IPS DF 4.7 (cell line): ENCODE data around the gene MRLN.
"Not testable (repeated sequence)": the region's sequence is repeated elsewhere in the genome, so short reads cannot be mapped to it uniquely, and the experiment has no call there.

Experiments
- DNase-seq: peaks from one replicate; pipeline ENCODE4 v3.0.0-alpha.2; 2013; ENCODE audit warnings: low spot score; ENCODE audit errors: extremely low read depth

Gene MRLN

DNA sequence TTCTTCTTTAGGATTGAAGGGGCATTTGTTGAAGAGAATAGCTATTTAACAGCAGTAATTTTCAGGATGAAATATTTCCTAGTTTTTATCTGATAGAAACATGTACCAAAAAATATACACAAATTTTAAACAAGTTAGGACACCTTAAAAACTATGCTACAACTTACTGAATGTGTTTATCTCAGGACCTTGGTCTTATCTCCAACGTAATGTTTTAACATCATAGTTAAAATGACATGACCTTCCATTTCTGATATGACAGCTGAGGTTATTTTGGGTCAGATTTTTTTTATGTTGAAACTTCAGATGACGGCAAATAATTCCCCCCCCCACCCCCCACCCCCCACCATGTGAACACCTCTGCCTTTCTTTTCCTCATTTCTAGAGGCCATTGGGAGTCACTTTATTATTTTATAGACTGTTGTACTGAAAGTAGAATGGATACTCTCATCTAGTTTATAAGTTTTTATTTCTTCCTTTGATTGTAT, 8.0 kb downstream of the MRLN start:
- no peak for DNase-seq

DNA sequence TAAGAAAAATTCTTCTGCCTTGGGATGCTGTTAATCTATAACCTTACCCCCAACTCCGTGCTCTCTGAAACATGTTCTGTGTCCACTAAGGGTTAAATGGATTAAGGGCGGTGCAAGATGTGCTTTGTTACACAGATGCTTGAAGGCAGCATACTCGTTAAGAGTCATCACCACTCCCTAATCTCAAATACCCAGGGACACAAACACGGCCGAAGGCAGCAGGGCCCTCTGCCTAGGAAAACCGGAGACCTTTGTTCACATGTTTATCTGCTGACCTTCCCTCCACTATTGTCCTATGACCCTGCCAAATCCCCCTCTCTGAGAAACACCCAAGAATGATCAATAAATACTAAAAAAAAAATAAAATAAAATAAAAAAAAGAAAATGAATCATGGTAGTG, 8.5 kb downstream of the MRLN start:
- DNase-seq = not testable (repeated sequence)

DNA sequence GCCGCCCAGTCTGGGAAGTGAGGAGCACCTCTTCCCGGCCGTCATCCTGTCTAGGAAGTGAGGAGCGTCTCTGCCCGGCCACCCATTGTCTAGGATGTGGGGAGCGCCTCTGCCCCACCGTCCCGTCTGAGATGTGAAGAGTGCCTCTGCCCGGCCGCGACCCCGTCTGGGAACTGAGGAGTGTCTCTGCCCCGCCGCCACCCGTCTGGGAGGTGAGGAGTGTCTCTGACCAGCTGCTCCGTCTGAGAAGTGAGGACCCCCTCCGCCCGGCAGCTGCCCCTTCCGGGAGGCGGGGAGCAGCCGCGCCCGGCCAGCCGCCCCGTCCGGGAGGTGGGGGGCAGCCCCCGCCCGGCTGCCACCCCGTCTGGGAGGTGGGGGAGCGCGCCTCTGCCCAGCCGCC, 9.1 kb downstream of the MRLN start:
- not testable (repeated sequence) for DNase-seq

DNA sequence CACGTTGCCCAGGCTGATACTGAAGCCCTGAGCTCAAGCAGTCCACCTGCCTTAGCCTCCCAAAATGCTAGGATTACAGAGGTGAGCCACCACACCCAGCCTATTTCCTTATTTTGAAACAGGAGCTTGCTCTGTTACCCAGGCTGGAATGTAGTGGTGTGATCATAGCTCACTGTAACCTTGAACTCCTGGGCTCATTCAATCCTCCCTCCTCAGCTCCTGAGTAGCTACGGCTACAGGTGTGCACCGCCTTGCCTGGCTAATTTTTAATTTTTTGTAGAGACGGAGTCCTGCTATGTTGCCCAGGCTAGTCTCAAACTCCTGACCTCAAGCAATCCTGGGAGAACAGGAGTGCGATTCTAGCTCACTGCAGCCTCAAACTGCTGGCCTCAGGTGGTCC, 11.7 kb downstream of the MRLN start:
- no peak for DNase-seq

DNA sequence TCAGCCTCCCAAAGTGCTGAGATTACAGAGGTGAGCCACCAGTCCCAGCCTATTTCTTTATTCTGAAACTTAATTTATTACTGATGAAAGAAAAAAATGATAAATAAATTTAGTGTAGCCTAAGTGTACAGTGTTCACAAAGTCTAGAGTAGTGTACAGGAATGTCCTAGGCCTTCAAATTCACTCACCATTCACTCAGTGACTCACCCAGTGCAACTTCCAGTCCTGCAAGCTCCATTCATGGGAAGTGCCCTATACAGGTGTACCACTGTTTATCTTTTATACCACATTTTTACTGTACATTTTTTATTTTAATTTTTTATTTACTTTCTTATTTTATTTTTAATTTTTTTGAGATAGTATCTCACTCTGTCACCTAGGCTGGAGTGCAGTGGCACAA, 12.2 kb downstream of the MRLN start:
- DNase-seq = no peak

DNA sequence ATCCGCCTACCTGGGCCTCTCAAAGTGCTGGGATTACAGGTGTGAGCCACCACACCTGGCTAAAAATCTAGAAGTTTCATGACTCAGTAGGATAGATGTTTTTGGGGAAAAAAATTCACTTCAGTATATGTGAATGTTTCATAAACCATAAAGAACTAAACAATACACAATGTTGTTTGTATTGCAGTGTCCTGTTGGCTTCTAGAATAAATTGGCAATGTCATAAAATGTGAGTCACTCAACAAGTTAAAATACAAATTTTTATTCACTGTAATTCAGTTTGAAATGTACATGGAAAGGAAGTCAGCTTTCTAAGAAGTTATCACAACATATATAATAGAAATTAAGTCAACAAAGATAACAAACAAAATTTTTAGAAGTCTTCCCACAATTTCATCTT, 16.5 kb downstream of the MRLN start:
- no peak for DNase-seq

DNA sequence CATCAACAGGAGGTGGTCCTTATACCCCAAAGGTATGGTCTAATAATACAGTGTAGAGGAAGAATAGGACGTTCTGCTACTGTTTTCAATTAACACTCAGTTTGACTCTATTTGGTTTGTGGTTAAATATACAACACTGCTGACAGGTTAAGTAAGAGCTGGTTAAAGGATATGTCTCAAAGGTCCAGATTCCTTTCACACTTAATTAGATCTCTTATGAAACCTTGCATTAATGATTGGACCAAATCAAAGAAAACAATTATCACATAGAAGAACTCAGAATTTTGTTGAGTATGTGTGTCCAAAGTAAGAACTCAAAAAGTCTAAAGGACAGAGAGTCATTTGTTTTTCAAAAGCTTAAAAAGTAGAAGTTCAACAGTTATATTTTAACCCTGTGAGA, 18.0 kb downstream of the MRLN start:
- DNase-seq = no peak

DNA sequence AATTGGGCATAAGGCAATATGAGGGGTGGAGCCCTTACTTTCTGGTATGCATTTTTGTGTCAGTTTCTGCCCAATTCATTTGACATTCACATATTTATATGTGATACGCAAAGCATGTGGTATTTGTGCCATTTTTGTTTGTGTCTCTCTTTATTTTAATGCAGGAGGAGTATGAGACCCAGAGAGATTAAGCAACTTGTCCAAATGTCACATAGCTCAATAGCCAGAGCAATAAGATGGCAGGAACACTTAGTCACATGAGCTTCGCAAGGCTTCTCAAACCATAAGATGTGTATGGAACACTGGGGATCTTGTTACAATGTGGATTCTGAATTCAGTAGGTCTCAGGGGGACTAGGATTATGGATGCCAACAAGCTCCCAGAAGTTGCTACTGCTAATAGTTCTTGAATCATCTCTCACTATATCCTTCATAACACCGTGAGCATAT, 19.2 kb downstream of the MRLN start:
- no peak for DNase-seq

DNA sequence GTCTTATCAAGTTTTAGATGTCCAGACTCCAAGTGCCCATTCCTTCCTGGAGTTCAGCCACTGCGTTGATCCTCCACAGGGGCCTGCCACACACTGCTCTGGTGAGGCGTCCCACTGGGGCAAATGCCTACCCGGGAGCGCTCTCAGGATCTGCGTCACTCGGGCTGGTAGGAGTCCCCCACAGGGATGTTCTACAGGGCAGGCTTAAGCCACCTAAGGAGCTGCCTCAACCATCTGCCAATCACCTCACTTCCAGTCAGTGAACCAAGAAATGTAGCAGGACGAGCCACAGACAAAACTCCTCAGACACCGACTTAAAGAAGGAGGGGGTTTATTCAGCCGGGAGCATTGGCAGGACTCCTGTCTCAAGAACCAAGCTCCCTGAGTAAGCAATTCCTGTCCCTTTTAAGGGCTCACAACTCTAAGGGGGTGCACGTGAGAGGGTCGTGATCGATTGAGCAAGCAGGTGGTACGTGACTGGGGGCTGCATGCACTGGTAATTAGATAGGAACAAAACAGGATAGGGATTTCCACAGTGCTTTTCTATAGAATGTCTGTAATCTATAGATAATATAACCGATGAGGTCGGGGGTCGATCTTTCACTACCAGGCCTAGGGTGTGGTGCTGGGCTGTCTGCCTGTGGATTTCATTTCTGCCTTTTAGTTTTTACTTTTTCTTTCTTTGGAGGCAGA, 19.8 kb downstream of the MRLN start:
- not testable (repeated sequence) for DNase-seq

DNA sequence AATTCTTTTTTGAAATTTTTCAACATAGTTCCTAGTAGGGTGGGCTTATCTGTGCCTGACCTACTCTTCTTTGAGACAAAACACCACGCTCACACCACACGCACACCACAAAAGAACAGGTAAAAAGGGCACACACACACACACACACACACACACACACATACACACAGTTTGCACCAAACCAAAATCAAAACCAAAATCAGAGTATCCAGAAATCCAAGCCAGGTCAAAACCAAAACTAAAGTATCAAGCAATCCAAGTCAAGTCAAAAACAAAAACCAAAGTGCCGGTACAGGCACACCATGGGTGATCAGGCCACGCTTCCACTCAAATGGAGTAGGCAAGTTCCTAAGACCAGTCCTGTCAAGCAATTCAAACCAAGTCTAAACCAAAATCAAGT, 20.4 kb downstream of the MRLN start:
- DNase-seq = not testable (repeated sequence)

DNA sequence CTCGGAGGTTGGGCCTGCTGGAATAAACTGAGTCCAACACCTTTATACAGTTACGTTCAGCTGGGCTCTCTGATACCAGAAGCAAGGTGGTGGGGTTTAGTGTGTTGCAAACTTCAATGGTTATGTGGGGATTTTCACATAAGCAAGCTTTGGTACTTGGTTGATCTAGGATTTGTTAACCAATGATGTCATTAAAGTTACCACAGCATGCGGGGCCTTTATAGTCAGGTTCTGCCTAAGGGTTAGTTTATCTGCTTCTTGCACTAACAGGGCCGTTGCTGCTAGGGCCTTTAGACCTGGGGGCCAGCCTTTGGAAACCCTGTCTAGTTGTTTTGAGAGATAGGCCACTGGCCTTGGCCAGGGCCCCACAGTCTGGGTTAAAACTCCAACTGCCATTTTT, 24.1 kb downstream of the MRLN start:
- DNase-seq = not testable (repeated sequence)

DNA sequence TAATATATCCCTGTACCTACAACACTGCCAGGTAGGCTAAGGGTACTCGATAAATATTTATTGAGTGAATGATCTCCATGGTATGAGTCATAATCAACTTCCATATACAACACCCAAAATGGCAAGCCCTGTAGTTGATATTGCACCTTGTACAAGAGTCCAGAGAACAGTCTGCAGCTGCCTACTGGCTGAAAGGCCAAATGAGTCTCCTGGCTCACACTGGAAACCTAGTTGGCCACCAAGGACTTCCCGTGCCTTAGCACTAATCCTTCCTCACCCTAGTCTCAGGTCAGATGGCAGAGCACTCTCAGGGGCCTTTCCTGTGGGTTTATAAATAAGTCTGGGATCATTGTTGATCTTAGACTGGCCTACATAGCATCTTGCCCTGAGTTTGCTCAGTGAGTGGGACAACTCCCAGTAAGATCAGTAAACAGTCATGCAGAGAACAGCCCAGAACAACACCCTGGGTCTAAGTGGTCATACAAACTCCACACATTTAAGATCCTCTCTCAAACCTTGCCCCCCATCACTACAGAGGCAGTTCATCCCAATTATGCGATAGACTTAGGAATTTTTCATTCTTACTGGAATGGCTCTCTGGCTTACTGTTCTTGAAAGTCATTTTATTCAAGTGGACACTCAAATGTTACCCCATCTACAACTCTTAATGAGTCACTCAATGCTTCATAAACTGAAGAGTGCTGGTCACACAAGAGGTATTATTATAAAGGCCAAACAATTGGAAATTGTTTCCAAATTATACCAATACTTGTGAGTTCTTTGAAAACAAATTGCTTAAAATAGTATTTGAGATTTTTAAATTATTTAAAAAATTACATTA, 28.9 kb downstream of the MRLN start:
- no peak for DNase-seq

DNA sequence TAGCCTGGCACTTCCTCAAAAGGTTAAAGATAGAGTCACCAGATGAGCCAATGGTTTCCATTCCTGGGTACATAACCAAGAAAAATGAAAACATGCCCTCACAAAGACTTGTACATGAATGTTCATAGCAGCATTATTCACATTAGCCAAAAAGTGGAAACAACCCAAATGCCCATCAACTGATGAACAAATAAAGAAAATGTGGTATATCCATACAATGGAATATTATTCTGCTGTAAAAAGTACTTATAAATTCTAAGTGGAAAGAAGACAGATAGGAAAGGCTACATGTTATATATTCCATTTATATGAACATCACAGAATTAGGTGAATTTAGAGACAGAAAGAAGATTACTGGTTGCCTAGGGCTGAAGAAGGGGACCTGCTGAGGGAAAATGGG, 32.9 kb downstream of the MRLN start:
- DNase-seq = no peak

DNA sequence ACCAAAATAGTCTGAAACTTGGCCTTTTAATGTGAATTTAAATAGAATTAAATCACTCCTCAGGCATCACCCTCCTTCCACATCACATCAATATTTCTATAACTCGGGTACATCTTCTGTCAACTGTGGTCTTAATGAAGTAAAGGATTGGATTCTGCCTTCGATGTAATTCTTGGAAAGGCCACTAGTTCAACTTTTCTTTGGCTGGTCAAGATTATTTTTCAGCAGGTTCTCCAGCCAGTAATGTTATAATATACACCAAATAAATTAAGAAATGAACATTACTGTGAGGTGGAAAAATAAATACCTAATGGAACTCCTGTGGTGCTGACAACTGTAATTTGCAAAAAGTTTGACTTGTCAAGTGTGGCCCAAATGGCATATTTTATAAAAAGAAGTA, 33.9 kb downstream of the MRLN start:
- no peak for DNase-seq

DNA sequence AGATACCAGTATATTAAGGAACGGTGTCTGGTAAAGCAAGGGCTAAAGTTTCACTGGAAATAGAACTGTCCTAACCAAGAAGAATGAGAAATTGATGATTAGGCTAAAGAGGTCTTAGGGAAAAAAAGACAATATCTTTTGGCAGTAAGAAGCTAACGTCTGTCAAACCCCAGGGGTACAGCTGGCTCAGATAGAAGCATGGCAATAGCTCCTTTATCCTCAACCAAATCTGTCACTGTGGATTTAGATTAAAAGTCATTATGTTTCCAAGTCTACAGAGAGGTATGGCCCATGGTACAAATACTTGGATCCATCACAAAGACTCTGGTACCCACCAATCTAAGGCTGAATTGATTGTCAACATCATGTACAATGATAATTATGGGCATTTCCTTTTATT, 35.0 kb downstream of the MRLN start:
- DNase-seq = no peak

DNA sequence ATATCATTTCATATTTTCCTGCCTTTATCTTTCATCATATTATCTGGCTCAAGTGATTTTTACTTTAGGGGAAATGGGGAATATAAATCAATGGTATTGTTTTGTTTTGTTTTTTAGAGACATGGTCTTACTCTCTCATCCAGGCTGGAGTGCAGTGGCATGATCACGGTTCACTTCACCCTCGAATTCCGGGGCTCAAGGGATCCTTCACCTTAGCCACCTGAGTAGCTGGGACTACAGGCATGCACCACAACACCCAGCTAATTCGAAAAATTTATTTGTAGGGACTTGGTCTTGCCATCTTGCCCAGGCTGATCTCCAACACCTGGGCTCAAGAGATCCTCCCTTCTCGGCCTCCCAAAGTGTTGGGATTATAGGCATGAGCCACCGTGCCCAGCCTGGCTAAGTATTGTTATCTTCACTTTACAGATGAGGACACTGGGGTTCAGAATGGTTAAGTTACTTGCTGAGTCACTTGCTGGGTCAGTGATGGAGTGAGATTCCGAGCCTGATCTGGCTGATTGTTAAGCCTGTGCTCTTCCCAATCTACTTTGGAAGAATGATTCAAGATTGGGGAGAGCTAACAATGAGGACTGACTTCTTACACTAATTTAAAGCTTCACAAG, 39.9 kb downstream of the MRLN start:
- DNase-seq = no peak

DNA sequence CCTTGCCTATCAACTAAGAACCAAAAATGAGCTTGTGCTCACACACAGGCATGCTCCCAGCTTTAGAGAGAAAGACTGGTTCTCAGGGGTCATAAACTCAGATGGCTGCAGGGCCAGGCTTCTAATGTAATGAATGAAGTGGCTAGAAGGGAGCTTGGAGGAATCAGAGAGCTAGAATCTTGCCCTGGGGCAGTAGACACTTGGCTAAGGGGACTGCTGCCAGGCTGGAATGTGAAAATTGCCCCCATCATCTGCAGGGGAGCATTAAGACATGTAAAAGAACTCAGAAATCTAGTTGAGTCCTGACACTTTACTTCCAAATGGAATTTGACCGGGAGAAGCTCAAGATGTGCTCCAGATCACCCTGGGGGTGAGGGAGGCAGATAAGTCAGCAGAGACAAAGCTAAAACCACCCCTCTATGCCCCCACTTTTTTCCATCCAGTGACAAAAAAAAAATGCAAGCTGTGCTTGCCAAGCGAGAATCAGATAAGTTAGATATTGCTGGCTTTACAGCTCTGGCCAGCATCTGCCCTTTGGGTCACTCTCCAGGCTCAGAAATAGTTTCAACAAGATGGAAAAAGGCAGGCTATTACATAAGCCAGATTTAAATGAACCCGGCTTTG, 41.3 kb downstream of the MRLN start:
- no peak for DNase-seq

DNA sequence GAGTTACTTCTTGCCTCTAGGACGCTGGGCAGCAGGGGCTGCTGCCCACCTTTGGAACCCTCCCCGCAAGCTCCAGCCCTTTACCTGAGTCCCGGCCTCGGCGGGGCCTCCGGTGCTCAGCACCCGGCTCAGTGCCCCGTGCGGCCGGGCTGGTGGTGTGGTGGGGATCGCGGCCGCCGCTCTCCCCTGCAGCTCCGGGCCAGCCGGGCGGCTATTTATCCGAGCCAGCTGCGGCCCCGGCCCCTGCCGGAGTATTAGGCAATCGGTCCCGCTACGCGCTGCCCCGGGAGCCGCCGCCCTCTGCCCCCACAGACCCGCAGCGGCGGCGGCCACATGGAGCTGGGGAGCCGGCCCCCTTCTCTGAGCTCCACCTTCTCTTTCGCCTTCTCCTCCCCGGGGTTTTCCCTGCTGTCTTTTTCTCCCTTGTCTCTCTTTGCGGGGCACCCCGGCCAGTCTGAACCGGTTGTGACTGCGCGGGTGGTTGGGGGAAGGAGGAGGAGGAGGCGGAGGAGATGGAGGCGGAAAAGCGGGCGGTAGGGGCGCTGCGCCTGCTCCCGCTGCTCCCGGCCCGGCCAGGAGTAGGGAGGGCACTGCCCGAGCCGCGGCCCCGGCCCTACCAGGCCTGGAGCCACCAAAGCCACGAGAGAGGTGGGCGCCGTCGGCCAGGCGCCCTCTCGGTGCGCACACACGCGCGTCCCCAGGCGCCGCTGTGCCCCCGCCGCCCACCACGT, 43.7 kb downstream of the MRLN start, which contains the start of gene SLC16A9:
TSS of gene SLC16A9 (minus strand) at position 456 of the 731 bp plus-strand sequence. CDS start 25,559 bp downstream, outside the sequence.
- no peak for DNase-seq

DNA sequence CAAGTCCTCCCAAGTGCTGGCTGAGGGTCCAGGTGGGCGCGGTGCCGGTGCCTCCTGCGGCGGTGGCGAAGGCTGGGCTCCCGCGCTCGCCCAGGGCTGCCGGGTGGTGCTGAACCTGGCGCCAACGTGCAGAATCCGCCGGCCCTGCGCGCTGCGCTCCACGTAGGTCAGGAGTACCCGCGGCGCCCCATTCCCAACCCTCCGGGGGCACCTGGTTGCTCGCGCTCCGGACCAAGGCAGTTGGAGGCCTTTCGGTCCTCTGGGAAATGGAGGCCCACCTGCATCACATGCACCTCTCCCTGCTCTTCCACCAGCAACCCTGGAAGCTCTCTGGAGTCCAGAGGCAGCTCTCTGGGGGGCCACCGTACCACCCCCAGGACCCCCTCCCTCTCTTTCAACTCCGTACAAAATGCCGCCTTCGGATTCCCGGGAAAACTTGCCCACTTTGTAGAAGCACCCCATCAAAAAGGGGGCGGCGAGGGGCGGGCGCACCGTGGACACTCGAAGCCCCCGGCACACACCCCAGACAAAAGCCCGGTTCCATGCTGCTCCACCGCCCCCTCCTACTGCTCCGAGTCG, 44.4 kb downstream of the MRLN start:
- DNase-seq = no peak
